GM19099 (cell line): ENCODE measurements around the gene DIP2A.

ENCODE experiments used
- POLR2A ChIP-seq: IDR thresholded peaks from 3 replicates; pipeline ENCODE4 v1.6.1; 2011; ENCODE audit warnings: low read depth; ENCODE audit not compliant: insufficient read length; ENCODE audit errors: extremely low read depth

DIP2A gene

DNA sequence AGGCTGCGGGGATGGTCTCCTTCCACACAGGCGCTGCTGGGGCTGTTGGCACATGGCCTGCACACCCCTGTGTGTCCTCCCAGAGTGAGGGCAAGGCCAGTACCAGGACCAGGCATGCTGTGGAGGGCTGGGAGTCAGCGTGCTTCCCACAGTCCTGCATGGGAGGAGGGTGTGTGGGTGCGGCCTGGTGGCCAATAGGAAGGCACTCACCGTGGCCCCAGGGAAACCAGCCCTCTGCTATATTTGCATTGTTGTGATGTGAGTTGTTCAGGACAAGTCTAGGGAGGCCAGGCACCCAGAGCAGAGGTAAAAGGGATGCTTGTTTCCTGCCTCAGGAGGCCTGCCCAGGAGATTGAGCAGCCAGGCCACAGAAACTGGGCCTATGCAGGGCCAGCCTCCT lies 86.7 kb downstream of the DIP2A start:
- no peak for TF ChIP-seq POLR2A

DNA sequence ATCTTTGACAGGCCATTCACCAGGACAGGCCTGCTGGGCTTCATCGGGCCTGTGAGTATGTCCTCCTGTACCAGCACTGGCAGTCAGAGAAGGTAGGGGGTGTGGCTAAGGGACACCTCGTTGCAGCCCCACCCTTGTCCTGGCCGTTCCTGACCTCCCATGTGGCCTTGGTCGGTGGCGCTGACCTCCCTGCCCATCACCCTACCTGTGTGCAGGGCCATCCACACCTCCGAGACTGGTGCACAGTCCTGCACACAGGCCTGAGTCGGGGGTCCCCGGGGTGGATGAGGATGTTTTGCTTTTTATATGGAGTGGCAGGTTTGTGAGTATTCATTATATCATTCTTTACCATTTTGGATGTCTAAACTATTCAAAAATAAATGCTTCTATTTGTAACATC lies 87.2 kb downstream of the DIP2A start:
- no peak for TF ChIP-seq POLR2A

DNA sequence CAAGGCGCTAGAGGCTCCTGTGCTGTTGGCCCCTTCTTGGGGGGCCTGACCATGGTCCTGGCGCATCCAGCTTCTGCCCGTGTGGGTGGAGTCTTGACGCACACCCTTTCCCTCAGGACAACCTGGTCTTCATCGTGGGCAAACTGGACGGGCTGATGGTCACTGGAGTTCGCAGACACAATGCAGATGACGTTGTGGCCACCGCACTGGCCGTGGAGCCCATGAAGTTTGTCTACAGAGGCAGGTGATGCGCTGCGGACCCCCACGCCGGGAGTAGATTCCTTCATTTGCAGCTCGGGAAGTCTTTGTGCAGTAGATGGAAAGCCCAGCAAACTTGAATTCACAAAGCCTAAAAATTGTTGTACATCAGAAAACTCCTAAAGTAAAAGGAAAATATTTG lies 88.1 kb downstream of the DIP2A start:
- TF ChIP-seq POLR2A, result no peak

DNA sequence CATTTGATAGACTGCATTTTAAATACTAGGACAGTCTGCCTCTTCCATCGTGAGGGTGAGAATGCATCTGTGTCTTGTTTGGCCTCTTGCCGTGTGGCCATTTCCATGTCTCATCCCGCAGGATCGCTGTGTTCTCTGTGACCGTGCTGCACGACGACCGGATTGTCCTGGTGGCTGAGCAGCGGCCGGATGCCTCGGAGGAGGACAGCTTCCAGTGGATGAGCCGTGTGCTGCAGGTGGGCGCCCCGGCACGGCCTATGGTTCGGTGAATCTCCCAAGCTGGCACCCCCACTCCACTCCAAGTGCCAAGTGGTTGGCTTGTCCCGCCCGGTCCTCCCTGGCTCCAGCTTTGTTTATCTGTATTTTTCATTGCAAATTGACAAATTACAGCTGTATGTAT lies 91.0 kb downstream of the DIP2A start:
- no peak for TF ChIP-seq POLR2A

DNA sequence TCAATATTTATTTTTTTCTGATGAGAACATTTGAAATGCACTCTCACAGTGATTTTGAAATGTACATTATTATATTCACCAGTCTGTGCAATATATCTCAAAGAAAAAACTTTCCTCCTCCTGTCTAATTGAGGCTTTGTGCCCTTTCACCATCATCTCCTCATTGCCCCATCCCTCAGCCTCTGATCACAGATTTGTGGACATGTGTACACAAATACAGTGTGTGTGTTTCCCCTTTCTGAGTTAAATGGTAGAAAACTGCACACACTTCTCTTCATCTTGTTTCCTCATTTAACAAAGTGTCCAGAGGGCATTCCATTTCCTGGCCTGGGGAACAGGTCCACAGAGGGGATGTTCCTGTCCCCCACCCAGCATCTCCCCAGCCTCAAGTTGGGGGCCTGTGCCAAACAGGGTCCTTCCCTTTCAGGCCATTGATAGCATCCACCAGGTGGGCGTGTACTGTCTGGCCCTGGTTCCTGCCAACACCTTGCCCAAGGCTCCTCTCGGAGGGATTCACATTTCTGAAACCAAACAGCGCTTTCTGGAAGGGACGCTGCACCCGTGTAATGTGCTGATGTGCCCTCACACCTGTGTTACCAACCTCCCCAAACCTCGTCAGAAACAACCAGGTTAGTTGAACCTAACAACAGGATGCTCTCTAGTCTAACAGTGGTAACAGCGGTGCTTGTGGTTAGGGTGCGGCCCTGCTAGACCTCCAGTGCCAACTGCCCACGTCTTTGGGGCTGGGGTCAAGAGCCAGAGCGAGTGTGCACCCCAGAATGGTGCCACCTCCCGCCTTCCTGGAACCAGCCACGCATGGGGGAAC lies 91.6 kb downstream of the DIP2A start:
- TF ChIP-seq POLR2A, result no peak

DNA sequence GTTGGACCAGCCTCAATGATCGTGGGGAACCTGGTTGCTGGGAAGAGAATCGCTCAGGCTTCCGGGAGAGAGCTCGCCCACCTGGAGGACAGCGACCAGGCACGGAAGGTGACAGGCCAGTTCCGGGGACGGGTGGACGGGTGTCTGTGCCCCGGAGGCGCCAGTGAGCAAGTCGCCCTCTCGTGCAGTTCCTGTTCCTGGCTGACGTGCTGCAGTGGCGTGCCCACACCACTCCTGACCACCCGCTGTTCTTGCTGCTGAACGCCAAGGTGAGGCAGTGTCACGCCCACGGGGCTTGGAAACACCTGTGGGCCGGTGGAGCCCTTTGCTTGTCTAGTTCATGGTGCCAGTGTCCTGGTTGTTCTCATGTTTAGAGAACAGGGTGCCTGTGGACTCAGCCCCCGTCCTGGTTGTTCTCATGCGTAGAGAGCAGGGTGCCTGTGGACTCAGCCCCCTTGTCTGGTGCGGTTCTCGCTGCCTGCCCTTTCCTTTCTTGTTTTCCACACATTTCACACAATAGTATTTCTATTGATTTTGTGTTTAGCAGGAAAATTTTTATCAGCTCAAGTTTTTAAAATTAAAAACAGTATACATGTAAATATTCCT lies 93.0 kb downstream of the DIP2A start:
- no peak for TF ChIP-seq POLR2A

DNA sequence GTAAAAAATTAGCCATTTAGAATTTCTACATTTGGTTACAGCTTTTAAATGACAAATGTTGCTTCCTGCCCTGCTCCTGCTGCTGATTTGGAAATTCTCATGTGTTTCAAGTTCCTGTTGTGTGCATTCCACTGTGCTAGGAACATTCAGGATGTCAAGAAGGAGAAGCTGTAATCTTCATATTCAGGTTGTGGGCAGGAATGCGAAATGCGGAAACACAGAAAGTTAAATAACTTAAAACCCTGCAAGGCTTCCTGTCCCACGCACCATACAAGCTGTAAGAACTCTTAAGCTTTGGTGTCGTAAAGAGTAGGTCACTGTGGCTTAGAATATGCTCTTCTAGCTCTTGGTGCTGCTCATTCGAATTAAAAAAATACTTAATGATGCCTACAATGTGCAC lies 93.6 kb downstream of the DIP2A start:
- no peak for TF ChIP-seq POLR2A

DNA sequence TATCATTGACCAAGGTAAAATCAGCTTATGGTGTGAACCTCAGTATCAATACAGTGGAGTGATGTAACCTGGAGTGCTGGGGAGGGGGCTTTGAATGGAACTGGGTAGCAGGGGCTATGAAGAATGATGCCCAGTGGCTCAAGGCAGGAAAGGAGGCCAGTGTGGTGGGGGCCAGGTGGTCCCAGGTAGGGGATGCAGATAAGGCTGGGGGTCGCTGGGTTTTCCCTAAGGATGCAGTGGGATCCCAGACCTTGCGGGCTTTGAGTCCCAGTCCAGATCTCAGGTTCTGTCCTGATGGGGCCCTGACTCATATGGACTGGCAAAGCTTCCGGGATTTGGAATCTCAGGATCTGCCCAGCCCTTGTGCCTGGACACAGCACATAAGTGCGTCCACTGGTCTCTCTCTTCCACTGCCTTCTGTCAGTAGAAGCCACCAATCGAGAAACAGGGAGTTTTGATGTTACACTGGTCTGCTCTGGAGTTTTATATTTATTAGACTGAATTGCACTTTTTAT lies 94.2 kb downstream of the DIP2A start:
- no peak for TF ChIP-seq POLR2A

DNA sequence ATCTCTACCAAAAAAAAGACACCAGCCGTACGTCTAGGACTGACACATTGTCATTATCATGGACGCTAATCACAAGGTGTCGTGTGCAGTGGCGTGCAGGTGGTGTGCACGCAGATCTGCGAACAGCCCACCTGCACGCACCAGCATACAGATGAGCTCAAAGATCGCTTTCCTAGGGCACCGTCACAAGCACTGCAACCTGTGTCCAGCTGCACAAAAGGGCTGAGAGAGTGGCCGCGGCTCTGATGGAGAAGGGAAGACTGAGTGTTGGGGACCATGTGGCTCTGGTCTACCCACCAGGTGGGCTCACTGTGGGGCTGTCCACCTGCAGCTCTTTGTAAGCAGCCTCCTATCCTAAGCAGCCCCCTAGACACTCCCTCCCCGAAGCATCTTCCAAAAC lies 95.3 kb downstream of the DIP2A start:
- TF ChIP-seq POLR2A, result no peak

DNA sequence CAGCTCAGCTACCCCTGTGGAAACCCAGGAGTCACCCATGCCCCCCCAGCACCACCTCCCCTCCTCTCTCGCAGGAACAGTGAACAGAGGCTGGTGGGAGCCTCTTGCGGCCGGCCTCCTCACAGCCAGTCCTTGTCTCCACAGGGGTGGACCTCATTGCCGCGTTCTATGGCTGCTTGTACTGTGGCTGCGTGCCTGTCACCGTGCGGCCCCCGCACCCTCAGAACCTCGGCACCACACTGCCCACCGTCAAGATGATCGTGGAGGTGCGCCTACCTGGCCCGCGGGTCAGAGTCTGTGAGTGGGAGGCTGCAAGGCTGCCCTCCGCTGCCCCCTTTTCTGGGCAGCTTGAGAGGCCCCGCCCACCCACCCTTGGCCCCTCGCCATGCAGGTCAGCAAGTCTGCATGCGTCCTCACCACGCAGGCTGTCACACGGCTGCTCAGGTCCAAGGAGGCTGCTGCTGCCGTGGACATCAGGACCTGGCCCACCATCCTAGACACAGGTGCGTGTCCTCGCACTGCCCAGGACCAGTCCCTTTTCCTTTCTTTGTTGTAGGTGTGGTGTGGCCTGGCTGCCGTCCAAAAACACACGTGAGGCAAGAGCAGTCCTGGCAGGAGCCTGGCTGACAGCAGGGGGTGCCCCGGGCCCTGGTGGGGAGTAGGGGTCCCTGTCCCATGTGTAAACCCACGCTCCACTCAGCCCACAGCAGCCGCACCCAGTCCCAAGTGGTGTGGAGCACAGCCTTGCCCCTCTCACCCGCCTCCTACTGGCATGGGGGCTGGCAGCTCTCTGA lies 95.9 kb downstream of the DIP2A start:
- TF ChIP-seq POLR2A, result no peak

DNA sequence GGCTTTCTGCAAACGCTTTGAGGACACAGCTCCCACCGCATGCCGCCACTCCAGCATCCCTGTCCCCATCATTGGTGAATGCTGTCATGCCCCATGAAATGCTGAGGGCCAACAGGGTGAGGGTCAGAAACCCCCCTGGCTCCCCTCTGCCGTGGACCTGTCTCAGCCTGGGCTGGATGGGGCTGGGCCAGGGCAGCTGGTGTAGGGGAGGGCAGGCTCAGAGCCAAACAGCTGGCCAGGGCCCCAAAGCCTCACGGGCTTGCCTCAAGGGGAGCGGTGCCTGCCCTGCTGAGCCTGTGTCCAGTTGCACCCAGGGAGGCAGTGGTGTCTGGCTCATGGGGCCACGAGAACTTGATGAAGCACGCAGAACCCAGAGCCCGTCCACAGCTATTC lies 96.5 kb downstream of the DIP2A start:
- no peak for TF ChIP-seq POLR2A

DNA sequence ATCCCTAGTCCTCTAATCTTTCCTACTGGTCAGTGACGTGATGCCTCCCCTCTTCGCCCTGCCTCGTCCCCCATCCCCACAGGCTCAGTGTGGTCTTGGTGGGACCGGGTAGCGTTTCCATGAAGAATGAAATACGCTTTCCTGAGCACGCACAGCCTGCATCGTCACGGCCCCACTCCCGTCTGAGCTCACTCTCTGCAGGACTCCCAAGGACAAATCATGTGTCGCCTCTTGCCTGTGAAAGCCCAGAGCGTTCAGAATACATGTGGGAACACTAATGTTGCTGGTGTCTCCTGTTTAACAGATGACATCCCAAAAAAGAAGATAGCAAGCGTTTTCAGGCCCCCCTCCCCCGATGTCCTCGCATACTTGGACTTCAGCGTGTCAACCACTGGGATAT lies 97.0 kb downstream of the DIP2A start:
- TF ChIP-seq POLR2A, result no peak

DNA sequence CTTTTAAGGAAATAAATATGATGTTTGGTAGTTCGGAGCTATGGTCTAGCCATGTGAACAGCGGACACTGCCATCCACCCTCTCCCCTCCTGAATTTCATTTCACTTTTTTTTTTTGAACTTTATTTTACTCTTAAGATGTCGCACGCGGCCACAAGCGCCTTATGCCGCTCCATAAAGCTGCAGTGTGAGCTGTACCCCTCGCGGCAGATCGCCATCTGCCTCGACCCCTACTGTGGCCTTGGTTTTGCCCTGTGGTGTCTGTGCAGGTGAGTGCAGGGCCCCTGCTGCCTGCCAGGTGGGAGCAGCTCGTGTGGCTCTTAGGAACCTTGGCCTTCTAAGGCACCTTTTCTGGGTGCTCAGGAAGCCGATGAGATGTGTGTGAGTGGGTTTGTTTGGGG lies 98.1 kb downstream of the DIP2A start:
- no peak for TF ChIP-seq POLR2A

DNA sequence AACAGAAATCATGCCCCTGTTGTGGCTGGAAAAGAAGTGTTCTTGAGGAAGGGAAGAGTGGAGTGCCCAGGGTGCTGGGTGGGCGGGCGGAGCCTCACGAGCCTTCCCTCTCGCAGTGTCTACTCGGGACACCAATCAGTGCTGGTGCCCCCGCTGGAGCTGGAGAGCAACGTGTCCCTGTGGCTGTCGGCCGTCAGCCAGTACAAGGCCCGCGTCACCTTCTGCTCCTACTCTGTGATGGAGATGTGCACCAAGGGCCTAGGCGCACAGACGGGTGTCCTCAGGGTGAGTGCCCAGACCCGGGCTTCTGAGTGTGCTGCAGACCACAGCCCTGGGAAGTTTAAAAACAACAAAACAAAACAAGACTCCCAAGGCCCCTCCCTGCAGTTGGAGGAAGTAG lies 98.8 kb downstream of the DIP2A start:
- no peak for TF ChIP-seq POLR2A

DNA sequence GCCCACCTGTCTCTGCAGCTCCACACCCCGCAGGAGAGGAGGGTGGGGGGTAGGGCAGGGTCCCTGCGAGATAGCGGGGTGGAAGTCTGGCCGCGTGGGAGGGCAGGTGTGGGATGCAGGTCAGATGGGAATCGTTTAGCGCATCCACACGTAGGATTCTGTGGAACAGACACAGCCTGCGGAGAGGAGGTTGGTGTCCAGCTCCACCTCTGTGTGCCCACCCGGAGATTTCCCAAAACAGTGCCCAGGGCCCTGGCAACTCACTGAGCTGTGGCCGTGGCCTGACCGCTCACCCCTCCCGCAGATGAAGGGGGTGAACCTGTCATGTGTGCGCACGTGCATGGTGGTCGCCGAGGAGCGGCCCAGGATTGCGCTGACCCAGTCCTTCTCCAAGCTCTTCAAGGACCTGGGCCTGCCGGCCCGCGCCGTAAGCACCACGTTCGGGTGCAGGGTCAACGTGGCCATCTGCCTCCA lies 99.3 kb downstream of the DIP2A start:
- no peak for TF ChIP-seq POLR2A
